Body of pancreas (tissue), 4 donors: ENCODE data around the gene TMEM237. TPM values are rescaled to one million over a fixed set of nuclear protein-coding genes. Genes with fewer than 3 reads are reported as not detected.

Experiments used
- ATAC-seq: fragments of 150-250 bp; one replicate; pipeline ENCODE4 v1.9.1; 2016
- DNase-seq, 4 donors: peaks; one replicate each; pipeline ENCODE4 v3.0.0-alpha.2; 2019
- H3K27ac ChIP-seq, 4 donors: fragments of 200-600 bp; sonication (generic); 1 replicate in 3 of 4; 2 replicates in 1 of 4; pipeline versions ENCODE4 v1.5.1 to v1.6.1; 2016 to 2019; ENCODE audit warnings: mild to moderate bottlenecking in 1 of 4, mixed read lengths in 1 of 4, moderate library complexity in 1 of 4
- H3K27me3 ChIP-seq, 2 donors: fragments of 200-600 bp; sonication (generic); one replicate each; pipeline ENCODE4 v1.6.0; 2016; ENCODE audit warnings: mild to moderate bottlenecking in 1 of 2
- H3K36me3 ChIP-seq, 2 donors: fragments of 200-600 bp; sonication (generic); replicated peaks in 1 of 2; 2 replicates each; pipeline ENCODE4 v1.5.1; 2016; ENCODE audit warnings: low read depth in 2 of 2; ENCODE audit not compliant: insufficient read depth in 1 of 2
- H3K4me1 ChIP-seq: fragments of 200-600 bp; sonication (generic); one replicate; pipeline ENCODE4 v1.6.0; 2016
- H3K4me3 ChIP-seq, 2 donors: fragments of 200-600 bp; sonication (generic); 1 replicate in 1 of 2; 2 replicates in 1 of 2; pipeline ENCODE4 v1.5.1; 2016 to 2019
- H3K9me3 ChIP-seq, 3 donors: fragments of 200-600 bp; sonication (generic); 1 replicate in 2 of 3; 2 replicates in 1 of 3; pipeline ENCODE4 v1.5.1; 2016
- POLR2A ChIP-seq, 3 donors: fragments of 450-650 bp; IDR thresholded peaks; one replicate each; pipeline ENCODE4 v1.6.1; 2016; ENCODE audit warnings: antibody characterized with exemption in 3 of 3, mild to moderate bottlenecking in 2 of 3
- WGBS, 2 donors: methylation state at CpG; one replicate each; pipeline ENCODE4 v1.1.5; 2017; 5-methylcytosine and 5-hydroxymethylcytosine counted together
- intact Hi-C: fragments of 100-400 bp; cut with DNase I; formaldehyde crosslinking; loops from one replicate; pipeline ENCODE4 v1.15.1; 2023
- total RNA-seq, 2 donors: library from RNA; depleted of rRNA; stranded (reverse); fragments of >200 nt; gene quantifications; one replicate each; pipeline ENCODE4 v1.1.0, GENCODE V29; 2016
- TF ChIP-seq, protein P1 (sequence below), 7 experiments: fragments of 450-650 bp in 4 of 7; fragments of 200-600 bp in 3 of 7; sonication (generic) in 3 of 7; IDR thresholded peaks; one replicate each; pipeline ENCODE4 v1.5.1; 2016 to 2019; ENCODE audit warnings: antibody characterized with exemption in 7 of 7

TMEM237 gene
- total RNA-seq, 2 donors from 2014 or later = 9.3 to 10.5 TPM

DNA sequence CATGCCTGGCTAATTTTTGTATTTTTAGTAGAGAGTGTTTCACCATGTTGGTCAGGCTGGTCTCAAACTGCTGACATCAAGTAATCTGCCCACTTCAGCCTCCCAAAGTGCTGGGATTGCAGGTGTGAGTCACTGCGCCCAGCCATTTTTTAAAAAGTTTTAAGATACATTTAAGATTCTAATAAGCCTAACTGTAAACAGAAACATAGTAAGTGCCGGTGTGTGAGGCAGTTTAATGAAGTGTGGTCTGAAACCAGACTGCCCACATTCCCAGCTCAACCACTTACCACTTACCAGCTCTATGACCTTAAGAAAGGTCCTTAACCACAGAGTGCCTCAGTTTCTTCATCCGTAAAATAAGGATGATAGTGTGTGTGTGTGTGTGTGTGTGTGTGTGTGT is 42.4 kb downstream of the TMEM237 start:
- no peak for TF ChIP-seq POLR2A (IDR thresholded peaks at IDR 0.05)
- TF ChIP-seq, protein P1, sequence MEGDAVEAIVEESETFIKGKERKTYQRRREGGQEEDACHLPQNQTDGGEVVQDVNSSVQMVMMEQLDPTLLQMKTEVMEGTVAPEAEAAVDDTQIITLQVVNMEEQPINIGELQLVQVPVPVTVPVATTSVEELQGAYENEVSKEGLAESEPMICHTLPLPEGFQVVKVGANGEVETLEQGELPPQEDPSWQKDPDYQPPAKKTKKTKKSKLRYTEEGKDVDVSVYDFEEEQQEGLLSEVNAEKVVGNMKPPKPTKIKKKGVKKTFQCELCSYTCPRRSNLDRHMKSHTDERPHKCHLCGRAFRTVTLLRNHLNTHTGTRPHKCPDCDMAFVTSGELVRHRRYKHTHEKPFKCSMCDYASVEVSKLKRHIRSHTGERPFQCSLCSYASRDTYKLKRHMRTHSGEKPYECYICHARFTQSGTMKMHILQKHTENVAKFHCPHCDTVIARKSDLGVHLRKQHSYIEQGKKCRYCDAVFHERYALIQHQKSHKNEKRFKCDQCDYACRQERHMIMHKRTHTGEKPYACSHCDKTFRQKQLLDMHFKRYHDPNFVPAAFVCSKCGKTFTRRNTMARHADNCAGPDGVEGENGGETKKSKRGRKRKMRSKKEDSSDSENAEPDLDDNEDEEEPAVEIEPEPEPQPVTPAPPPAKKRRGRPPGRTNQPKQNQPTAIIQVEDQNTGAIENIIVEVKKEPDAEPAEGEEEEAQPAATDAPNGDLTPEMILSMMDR (IDR thresholded peaks at IDR 0.05) = no peak
- H3K9me3 ChIP-seq = no peaks in the 10 kb centered on the region
- H3K36me3 ChIP-seq = no peaks in the 10 kb centered on the region
- intact Hi-C loops = no loop called here
- H3K27me3 ChIP-seq = no peaks in the 10 kb centered on the region
- DNase-seq (no peak), ATAC-seq (no peak)
- WGBS, 2 donors = 67 to 85% methylated on average over 3 of the region's 3 CpGs
- no peak overlapping the region for H3K4me3 ChIP-seq
- no peaks in the 10 kb centered on the region for H3K4me1 ChIP-seq
- H3K27ac ChIP-seq = no peak overlapping the region

- ATAC-seq (no peak), DNase-seq (no peak)
- no peaks in the 10 kb centered on the region for H3K36me3 ChIP-seq
- intact Hi-C loops = no loop called here
- no peaks in the 10 kb centered on the region for H3K4me1 ChIP-seq
- no peaks in the 10 kb centered on the region for H3K9me3 ChIP-seq
- no peaks in the 10 kb centered on the region for H3K27me3 ChIP-seq
- no peak overlapping the region for H3K4me3 ChIP-seq
- H3K27ac ChIP-seq = no peak overlapping the region
- 55 to 60% methylated on average over 8 of the region's 8 CpGs for WGBS, 2 donors
- TF ChIP-seq POLR2A (IDR thresholded peaks at IDR 0.05) = no peak
- TF ChIP-seq, protein P1 (IDR thresholded peaks at IDR 0.05) = no peak
Observed at GRCh38 chr2:201597397-201597796, 45.9 kb downstream of the TMEM237 start.

GRCh38 chr2:201580486-201580885 is 62.8 kb downstream of the TMEM237 start:
- no peaks in the 10 kb centered on the region for H3K9me3 ChIP-seq
- intact Hi-C loops = no loop called here
- H3K27me3 ChIP-seq = no peaks in the 10 kb centered on the region
- no peaks in the 10 kb centered on the region for H3K36me3 ChIP-seq
- no peak overlapping the region for H3K4me3 ChIP-seq
- no peaks in the 10 kb centered on the region for H3K4me1 ChIP-seq
- WGBS, 2 donors = 75 to 82% methylated on average over 2 of the region's 2 CpGs
- no peak for DNase-seq
- no peak overlapping the region for H3K27ac ChIP-seq
- ATAC-seq = no peak
- TF ChIP-seq POLR2A (IDR thresholded peaks at IDR 0.05) = no peak
- TF ChIP-seq, protein P1 (IDR thresholded peaks at IDR 0.05) = no peak

DNA sequence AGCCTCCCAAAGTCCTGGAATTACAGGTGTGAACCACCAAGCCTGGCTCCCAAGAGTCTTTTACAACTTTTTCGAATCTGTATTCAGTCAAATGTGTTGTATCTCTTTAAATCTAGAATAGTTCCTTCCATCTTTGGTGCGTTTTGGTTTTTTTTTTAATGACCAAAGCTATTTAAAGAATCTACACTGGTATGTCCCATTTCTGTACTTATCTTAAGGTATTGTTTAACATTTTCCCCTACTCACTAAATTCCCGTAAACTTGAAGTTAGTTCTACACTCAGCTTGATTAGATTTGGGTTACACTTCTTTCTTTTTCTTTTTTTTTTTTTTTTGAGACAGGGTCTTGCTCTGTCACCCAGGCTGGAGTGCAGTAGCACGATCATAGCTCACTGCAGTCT is 63.8 kb downstream of the TMEM237 start:
- Histone ChIP-seq H3K4me1 (no peaks in the 10 kb centered on the region), H3K4me3 (no peak overlapping the region), H3K27me3 (no peaks in the 10 kb centered on the region), H3K36me3 (no peaks in the 10 kb centered on the region), H3K9me3 (no peaks in the 10 kb centered on the region), H3K27ac (no peak overlapping the region)
- WGBS, 2 donors = 59 to 69% methylated on average over 4 of the region's 4 CpGs
- DNase-seq (no peak), ATAC-seq (no peak)
- intact Hi-C loops = no loop called here
- TF ChIP-seq, protein P1 (IDR thresholded peaks at IDR 0.05) = no peak
- TF ChIP-seq POLR2A (IDR thresholded peaks at IDR 0.05) = no peak

DNA sequence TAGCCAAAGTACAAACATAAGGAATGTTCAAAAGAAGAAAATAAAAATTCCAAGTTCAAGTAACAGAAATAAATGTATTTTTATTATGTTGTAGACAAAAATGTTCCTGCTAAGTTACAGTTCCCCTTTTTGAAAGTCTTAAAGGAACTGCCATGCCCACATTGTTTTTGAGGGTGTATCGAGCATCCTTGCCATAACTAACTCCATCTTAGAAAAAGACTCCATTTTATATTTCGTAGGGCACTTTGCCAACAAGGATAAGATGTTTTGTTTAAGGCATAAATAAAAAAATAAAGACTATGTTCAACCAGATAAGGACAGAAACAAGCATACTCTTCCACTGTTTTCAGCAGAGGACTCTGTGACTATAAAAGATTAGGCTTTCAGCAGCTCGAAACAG is 67.3 kb downstream of the TMEM237 start:
- H3K27ac ChIP-seq = no peak overlapping the region
- intact Hi-C loops = no loop called here
- H3K36me3 ChIP-seq = no peaks in the 10 kb centered on the region
- no peaks in the 10 kb centered on the region for H3K27me3 ChIP-seq
- H3K4me1 ChIP-seq = no peaks in the 10 kb centered on the region
- H3K4me3 ChIP-seq = no peak overlapping the region
- no peak for TF ChIP-seq POLR2A (IDR thresholded peaks at IDR 0.05)
- TF ChIP-seq, protein P1 (IDR thresholded peaks at IDR 0.05) = no peak
- WGBS, 2 donors = 75 to 77% methylated on average over 3 of the region's 3 CpGs
- H3K9me3 ChIP-seq = no peaks in the 10 kb centered on the region
- ATAC-seq = no peak
- DNase-seq = no peak
